ENCODE results near the gene PMM1.

The PMM1 gene

DNA sequence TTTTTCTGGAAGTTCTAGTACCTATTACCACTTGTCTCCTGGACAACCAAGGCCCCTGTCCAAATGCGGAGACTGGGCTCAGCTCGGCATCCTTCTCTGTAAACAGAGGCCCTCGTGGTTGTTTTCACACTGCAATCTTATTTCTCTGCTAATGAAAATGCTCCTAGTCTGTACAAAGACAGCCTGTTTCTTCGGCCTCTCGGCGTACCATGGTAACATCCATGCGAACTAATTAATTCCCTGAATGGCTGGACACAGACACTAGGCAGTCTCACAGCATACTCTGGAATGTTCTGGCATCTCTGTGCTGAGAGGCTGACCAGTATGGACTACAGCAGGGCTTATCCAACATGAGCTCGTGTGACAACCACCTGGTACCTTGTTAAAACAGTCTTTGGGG, 51.1 kb downstream of the PMM1 start:
- no peak for DNase-seq (ENCODE audit: low read depth in 2 of 2)

DNA sequence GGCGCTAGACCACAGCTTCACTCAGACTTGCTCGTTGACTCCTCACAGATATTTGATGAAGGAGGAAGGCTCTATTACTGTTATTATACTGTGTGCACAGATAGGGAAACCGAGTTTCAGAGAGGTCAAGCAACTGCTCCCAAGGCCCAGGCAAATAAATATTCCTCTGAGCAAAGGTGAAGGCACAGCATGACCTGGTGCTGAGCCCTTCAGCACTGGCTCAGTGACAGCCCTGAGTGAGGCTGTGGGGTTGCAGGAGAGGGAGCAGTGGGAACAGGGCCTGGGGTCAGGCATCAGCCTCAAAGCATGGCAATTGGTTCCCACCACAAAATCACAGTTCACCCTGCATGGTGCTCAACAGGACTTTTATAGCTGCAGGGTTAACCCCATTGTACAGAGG, 52.4 kb downstream of the PMM1 start:
- no peak for DNase-seq (ENCODE audit: low read depth in 2 of 2)

DNA sequence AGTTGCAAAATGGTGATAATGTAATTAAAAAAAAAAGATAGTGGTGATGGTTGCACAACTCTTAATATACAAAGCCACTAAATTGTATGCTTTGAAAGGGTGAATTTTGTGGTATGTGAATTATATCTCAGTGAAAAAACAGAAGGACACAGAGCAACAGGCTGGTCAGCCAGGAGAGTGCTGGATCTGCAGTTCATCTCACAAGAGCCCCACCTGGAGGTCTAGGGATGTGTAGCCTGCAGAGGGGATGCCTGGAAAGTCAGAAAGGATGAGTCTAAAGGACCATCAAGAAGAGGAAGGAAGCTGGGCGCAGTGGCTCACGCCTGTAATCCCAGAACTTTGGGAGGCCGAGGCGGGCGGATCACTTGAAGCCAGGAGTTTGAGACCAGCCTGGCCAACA, 54.4 kb downstream of the PMM1 start:
- DNase-seq (ENCODE audit: low read depth in 2 of 2) = no peak

DNA sequence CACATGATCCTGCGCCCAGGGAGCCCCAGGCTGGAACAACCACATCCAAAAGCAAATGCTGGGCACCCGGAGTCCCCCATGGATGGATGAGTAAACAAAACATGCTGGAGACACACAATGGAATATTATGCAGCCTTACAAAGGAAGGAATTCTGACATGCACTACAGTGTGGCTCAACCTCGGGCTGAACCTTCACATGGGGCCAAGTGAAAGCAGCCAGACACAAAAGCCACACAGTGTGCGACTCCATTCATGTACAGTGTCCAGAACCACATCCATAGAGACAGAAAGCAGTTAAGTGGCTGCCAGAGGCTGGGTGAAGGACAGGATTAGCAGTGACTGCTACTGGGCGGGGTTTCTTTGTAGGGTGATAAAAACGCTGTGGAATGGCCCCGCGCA, 55.4 kb downstream of the PMM1 start:
- no peak for DNase-seq (ENCODE audit: low read depth in 2 of 2)

DNA sequence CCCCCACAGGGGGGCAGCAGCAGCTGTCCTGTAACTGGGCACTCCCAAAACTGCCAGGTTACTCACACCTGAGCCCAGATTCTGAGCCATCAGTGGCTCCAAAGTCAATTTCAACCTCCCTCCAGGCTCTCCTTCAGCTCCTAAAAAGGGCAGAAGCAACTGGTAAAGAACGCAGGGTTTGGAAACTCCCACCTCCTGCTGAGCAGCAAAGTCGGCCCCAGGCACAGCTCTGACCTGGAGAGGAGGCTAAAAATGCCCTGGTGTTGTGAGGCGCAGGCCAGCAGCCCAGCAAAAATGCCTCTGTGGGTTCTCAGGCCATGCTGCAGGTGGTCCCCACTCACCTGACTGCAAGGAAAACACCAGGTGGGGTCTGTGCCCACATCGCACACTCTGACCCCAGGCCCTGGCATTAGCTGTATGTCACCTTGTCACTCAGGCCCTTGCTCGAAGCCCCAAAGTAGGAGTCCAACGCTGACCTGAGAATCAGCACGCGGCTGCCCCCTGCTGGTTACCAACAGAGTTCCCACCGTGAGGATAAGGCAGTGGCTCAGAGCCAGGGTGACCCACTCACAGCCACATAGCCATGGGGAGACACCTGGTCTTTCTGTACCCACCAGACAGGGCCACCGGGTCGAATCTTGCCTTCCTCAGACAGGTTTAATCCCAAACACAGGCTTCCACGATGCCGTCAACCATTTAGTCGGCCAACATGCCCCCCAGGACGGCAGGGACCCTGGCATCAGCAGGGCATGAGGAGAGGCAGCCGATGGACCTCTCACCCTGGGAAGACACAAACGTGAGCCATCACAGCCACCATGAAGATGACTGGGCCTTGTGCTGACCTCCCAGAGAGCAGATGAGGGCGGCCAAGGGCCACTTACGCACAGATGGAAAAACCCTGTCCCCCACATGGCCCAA, 56.5 kb downstream of the PMM1 start:
- peak; percentile 29 to 44 for DNase-seq (ENCODE audit: low read depth in 2 of 2)

DNA sequence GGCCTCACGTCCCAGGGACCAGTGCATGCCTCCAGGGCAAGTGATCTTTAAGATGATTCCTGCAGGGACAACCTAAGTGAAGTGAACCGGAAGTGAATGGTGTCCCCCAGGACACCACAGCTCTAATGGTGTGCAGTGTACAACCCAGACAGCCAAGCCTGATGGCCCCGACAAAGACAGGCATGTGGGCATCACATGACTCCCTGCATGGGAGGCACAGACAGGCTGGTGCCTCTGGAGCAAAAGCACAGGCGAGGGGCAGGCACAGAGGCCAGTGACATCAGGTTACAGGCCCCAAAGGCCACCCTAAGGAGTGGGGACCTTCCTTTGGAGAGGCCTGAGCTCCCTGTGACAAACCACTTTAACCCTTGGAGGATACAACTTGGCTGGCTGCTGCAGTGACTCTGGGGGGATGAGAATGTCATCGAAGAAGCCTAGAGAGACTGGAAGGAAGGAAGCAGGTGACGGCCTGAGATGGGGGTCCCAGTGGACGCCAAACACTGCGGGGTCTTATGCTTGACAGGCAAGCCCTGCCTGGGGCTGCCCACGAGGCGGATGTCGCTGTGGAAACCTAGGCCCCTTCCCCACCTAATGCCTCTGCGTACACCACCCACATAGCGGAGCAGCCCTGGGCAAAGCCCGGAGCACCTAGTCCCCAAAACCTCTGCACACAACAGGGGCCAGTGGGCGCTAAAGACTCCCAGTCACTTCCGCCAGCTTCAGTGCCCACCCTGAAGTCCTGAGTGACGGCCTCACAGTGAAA, 57.7 kb downstream of the PMM1 start:
- no peak for DNase-seq (ENCODE audit: low read depth in 2 of 2)

DNA sequence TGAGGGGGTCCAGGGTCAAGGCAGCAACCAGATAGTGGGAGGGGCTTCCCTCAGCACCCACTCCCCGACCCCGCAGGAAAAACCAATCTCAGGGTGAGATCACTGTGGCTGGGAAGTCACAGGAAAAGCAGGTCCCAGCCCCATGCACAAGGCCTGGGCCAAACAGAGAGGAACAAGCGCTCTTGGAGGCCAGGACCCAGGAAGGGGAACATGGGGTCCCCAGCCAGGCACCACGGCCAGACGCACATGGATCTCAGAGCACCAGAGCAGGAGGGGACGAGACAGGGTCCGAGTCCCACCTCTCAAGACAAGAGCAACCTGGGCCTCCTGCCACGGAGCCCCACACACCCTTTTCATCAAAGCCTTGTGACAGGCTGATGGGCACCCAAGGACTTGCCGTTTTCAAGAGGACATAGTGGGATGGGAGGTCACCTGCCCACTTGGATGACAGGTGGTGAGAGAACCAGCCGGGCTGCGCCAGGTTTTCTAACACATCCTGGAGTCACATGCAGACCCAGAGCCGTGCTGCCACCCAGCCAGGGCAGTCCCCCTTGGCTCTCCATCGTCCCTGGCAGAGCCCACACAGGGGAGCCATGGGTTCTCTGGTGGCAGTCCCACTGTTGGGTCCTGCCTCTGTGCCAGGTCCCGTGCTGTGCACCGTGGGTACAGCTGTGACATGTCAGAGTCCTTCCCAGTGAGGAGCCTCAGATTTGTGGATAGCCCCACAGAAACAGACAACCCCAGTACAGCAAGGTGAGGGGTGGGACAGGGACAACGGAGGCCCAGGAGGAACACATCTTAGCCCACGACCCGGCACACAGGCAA, 58.5 kb downstream of the PMM1 start:
- DNase-seq (ENCODE audit: low read depth in 2 of 2) = no peak

DNA sequence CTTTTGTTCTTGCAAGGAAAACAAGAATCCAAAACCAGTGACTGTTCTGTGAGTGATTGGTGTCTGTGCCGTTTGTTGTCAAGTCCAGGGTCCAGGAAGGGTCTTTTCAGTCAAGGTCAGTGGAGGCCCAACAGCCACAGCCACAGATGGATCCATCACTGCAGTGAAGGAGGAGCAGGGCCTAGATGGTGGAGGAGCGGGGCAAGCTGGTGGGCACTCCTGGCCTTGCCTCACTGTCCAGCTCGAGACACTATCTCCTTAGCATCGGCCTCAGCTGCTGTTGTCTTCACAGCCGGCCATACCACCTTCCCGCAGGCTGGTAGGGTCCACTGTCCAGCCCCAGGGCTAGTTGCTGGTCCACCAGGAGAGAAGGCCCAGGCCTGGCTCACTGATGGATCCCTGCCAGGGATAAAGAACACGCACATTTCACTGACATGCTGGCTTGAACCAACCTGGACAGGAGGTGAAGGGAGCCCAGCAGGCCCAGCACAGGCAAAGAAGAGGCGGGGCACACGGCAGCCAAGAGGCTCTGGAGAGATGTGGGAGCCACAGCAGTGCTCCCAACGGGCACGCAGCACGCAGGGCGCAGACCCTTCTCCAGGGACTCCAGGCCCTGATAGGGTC, 60.6 kb downstream of the PMM1 start:
- no peak for DNase-seq (ENCODE audit: low read depth in 2 of 2)

DNA sequence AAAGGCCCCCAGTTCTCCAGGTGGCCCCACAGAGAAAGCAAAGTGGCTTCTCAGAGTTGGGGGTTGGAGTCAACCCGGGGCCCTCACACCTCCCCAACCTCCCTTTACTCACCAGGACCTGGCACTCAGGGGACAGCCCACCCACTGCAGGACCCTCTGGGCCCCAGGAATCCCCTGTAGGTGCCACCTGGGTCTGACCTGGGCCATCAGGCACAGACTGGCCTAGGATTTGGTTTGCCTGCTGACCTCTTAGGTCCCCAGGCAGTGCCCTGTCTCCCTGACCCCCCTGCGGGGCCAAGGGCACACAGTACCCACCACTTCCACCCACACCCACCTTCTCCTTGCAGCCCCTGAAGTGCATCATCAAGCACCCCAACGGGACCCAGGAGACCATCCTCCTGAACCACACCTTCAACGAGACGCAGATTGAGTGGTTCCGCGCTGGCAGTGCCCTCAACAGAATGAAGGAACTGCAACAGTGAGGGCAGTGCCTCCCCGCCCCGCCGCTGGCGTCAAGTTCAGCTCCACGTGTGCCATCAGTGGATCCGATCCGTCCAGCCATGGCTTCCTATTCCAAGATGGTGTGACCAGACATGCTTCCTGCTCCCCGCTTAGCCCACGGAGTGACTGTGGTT, 61.4 kb downstream of the PMM1 start:
- no peak for DNase-seq (ENCODE audit: low read depth in 2 of 2)
